KOPT-K1 (cell line): ENCODE results near the gene ARFIP1.

Experiments
- H3K27ac ChIP-seq: fragments of 200-600 bp; sonication (generic); 2 replicates; pipeline ENCODE4 v1.5.1; 2016; ENCODE audit warnings: antibody characterized with exemption, mild to moderate bottlenecking, low read depth, low read length; ENCODE audit not compliant: poor library complexity, severe bottlenecking
- H3K36me3 ChIP-seq: fragments of 200-600 bp; sonication (generic); 2 replicates; pipeline ENCODE4 v1.5.1; 2017; ENCODE audit warnings: antibody characterized with exemption, mild to moderate bottlenecking, low read length, moderate library complexity; ENCODE audit not compliant: insufficient read depth
- H3K9me3 ChIP-seq: fragments of 200-600 bp; sonication (generic); 2 replicates; pipeline ENCODE4 v1.5.1; 2017; ENCODE audit warnings: antibody characterized with exemption, low read length, mild to moderate bottlenecking; ENCODE audit not compliant: insufficient read depth, poor library complexity, severe bottlenecking

Gene ARFIP1

DNA sequence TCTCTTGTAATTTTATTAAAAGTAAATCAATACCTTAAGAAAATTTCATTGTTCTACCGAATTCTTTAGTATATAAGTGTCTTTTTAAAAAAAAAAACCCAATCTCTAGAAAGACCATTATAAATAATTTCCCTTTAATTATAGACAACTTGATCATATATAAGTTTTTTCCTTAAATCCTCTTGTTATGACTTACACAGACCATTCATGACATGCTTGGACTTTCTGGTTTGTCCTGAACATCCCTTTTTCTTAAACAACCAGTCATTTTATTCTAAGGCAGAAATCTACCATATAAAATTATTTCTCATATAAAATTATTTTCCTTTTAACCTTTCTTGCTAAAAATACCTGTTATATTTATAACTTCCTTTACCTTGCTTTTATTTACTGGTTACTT, 141.0 kb downstream of the ARFIP1 start:
- no peak overlapping the region for H3K27ac ChIP-seq
- no peaks in the 10 kb centered on the region for H3K36me3 ChIP-seq
- H3K9me3 ChIP-seq = peaks cover 32% of the 10 kb centered on the region

DNA sequence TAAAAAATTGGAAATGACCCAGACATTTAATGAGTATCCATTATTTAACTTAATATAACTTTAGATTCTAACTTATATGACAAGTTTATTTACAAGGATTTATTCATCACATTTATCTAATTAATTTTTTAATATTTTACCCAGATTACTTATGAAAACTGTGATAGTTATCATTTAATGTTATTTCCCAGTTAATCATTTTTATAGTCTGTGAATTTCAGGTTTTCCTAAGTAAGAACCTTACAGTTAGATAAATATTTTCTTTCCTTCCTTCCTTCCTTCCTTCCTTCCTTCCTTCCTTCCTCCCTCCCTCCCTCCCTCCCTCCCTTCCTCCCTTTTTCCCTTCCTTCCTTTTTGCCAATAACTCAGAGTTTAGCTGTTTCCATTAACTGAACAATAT, 141.5 kb downstream of the ARFIP1 start:
- Histone ChIP-seq H3K27ac (no peak overlapping the region), H3K9me3 (peaks cover 32% of the 10 kb centered on the region), H3K36me3 (no peaks in the 10 kb centered on the region)

DNA sequence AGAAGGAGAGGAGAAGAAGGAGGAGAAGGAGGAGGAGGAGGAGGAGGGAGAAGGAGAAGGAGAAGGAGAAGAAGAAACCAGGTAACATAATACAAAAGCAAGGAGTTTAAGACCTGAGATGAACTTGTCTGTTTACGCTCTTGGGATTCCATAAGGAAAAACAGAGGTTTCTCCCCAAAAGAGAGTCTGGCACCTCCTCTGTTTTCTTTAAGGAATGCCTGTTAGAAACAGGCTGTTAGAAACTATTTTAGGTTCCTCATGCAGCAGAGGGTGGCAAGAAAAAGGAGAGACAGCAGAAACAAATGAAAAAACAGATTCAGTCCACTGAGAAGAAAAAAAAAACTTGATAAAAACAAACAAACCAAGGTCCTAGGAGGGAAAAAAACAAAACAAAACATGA, 146.1 kb downstream of the ARFIP1 start:
- no peak overlapping the region for H3K27ac ChIP-seq
- peaks cover 8% of the 10 kb centered on the region for H3K9me3 ChIP-seq

DNA sequence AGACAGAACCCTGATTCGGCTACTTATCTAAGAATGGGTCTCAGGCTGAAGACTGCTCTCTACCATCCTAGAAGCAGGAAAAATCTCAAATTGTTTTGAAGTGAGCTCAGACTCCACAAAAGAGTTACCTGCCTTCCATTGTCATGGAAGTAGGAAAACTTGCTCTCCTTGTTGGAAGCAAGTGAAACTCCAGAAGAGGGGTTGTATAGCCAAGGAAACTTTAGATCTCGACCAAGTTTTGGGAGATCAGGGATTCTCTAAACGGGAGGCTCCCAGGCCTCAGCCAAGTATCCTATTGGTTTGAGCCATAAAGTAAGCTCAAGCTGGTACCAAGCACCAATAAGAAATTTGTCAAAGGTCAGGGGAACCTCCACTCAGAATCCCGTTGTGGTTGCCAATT, 147.2 kb downstream of the ARFIP1 start:
- no peak overlapping the region for H3K27ac ChIP-seq
- H3K9me3 ChIP-seq = no peaks in the 10 kb centered on the region
- no peaks in the 10 kb centered on the region for H3K36me3 ChIP-seq

More for the DNA sequence above, 146.1 kb downstream of the ARFIP1 start:
- H3K36me3 ChIP-seq = no peaks in the 10 kb centered on the region

DNA sequence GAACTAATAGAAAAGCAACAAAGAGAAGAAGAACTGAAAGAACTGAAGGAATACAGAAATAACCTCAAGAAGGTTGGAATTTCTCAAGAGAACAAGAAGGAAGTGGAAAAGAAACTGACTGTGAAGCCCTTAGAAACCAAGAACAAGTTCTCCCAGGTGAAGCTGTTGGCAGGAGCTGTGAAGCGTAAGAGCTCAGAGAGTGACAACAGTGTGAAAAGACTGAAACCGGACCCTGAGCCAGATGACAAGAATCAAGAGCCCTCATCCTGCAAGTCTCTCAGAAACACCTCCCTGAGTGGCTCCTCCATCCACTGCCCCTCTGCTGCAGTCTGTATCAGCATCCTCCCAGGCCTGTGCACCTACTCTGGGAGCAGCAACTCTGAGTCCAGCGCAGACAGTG, 148.0 kb downstream of the ARFIP1 start:
- no peak overlapping the region for H3K27ac ChIP-seq
- no peaks in the 10 kb centered on the region for H3K36me3 ChIP-seq
- H3K9me3 ChIP-seq = no peaks in the 10 kb centered on the region

DNA sequence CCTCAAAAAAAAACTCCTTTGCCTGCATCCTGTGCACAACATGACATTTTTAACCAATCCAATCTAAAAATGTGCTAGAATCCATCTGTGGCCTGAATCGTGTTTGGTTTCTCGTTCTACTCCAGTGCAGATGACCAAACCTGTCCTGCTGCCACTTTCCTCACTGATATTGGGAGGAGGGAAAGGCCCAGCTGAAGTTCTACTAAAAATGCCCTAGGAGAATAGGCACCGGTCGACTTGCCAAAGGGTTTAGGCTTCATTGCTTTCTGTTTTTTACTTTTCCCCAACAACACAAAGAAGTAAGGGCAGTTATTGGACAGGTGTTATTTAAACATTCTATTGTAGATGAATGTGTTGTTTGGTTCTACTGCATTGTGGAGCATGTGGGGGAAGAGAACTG, 148.5 kb downstream of the ARFIP1 start:
- H3K9me3 ChIP-seq = no peaks in the 10 kb centered on the region
- H3K27ac ChIP-seq = no peak overlapping the region

DNA sequence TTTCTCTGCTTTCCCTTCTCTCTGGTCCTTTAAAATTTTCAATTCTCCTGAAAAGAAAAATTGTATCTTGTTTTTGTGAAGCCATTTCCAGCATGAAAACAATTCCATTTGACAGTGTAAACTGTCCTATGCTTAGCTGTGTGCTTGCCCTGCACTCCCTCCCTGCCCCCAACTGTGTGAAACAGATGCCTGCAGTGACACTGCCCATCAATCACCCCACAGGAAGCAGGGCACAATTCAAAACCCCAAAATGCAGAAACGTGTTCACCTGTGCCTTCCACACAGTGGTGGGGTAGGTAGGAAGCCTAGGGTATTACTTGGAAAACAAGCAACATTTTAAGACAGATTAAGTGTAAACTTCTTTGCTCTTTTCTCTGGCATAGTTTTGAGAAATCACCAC, 150.1 kb downstream of the ARFIP1 start:
- H3K36me3 ChIP-seq = no peaks in the 10 kb centered on the region
- H3K9me3 ChIP-seq = no peaks in the 10 kb centered on the region
- no peak overlapping the region for H3K27ac ChIP-seq

More for the DNA sequence above, 148.5 kb downstream of the ARFIP1 start:
- H3K36me3 ChIP-seq = no peaks in the 10 kb centered on the region

DNA sequence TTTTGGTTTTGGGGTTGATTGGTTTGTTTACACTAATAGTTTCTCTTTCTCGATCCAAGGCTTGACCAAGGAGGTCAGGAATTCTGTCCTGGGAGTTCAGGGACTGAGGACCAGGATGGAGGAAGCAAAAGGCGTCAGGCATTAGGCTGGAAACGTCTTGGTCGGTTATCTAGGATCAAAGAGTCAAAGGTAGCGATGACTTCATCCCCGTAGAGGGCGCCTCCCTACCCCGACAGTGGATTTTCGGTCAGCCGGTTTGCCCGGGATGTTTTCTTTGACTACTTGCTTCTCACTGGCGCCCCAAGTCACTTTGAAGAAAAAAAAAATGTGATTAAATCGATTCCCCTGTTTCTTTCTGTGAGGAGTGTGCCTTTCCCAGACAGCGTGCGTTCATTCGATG, 155.4 kb downstream of the ARFIP1 start:
- no peak overlapping the region for H3K27ac ChIP-seq

DNA sequence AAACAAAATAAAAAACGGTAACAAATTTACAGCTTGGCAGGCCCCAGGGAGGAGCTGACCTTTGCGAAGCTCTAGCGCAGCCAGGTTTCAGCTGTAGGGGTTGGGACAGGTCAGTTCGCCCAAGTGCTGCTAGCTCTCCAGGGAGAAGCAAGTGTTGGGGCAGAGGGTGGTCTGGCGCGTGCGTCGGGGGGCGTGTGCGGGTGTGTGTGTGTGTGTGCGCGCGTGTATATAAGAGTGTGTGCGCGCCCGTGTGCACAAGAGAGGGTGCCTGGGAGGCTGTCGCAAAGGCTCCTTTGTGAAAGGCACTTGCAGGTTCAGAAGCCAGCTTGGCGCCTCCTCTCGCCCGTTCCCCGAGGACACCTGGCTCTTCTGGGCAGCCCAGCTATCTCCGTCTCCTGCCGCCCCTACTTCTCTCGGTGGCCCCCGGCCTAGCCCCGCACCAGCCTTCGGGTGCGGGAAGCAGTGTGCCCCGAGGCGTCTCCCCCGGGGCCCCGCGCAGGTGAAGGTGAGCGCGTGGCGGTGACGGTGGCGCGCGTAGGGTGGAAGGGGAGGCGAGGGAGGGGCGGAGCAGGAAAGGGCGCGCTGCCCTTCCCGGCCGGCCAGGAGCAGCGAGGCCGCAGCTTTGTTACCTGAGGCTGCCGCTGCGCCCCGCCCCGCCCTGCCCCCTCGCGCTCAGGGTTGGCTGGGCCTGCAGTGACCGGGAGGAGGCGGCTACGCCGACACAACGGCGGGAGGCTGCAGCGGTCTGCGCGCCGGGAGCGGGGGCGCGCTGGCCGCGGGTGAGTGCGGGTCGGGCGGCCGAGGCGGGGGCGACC, 156.1 kb downstream of the ARFIP1 start, which contains the start of gene FHDC1:
Gene FHDC1 (plus strand): TSS at position 693 of the 815 bp plus-strand sequence. CDS start 6,735 bp downstream, outside the sequence.
- Histone ChIP-seq H3K27ac (no peak within 1 kb of the TSS), H3K9me3 (peaks cover 4% of the 10 kb centered on the region), H3K36me3 (no peaks in the 10 kb centered on the region)

More for the DNA sequence above, 155.4 kb downstream of the ARFIP1 start:
- H3K36me3 ChIP-seq = no peaks in the 10 kb centered on the region
- peaks cover 4% of the 10 kb centered on the region for H3K9me3 ChIP-seq

DNA sequence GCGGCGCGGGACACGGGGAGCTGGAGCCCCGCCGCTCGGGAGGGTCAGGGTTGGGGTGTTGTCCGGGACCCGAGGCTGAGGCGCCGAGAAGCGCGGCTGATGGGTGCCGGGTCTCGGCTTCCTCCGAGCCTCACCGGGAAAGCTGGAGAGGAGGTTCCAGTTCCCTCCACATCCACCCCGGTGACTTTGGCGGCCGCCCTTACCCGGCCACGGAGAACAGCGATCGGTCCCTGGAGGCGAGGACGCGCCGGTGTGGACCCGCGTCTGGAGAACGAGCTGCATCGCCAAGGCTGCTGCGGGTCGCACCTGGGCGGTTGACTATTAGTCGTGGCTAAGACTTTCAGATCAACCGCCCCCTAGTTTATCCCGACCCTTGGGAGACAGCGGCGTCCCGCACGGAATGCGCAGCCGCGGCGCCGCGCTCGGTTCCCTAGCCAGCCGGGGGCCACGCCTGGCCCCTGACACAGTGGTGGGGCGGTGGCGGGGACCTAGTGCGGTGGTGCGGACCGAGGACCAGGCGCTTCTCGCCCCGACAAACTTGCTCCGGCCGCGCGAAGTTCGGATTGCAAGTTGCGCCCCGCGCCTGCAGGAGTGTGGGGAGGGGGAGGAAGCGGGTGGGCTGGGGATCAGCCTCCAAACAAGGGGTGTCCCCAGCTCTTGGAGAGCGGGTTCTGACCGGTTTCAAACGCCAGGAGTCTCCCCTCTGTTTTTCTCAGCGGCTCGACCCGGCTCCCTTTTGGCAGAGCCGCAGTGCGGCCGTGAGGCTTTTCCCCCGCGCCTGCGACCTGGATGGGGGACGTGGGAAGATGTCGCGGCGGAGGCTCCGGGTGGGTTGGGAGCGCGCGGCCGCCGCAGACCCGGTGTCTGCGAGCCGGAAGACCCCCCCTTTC, 156.9 kb downstream of the ARFIP1 start:
- Histone ChIP-seq H3K36me3 (no peaks in the 10 kb centered on the region), H3K27ac (no peak overlapping the region)

DNA sequence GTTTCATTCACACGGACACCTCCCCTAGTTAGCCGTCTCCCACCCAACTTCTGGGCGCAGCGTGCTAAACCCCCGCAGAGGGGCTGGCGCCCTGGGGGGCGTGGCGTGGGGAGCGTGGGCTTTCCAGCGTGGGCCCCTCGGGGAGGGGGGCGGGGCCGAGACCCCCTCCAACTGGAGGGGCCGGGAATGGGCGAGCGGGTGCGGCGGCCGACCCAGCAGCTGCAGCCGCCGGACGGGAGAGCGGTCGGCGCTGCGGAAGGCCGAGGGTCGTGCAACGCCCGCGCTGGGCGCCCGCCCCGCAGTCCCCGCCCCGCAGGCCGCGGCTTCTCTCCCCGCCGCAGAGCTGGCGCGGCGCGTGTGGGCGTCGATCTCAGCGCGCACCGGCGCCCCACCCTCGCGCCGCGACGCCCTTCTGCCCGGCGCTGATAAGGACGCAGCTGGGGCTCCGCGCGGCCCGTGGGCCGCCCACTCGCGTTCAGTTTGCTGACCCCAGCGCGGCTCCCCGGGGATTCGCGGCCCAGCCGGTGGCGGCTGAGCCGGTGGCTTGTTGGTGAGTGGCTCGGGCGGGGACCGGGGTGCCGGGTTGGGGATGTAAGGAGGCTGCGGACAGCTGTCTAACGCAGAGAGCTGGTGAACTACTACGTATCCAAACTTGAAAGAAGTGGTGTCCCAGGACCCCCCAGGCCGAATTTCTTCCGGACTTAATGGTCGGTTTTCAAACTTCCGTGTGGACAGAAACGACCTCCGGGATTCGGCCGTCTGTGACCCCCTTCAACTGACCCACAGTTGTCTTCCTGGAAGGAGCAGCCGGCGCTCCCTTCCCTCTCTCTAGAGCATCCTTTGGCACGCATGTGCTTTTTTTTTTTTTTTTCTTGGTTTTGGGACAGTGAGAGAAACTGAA, 157.8 kb downstream of the ARFIP1 start:
- Histone ChIP-seq H3K27ac (no peak overlapping the region), H3K36me3 (no peaks in the 10 kb centered on the region), H3K9me3 (peaks cover 4% of the 10 kb centered on the region)

More for the DNA sequence above, 156.9 kb downstream of the ARFIP1 start:
- H3K9me3 ChIP-seq = peaks cover 4% of the 10 kb centered on the region

DNA sequence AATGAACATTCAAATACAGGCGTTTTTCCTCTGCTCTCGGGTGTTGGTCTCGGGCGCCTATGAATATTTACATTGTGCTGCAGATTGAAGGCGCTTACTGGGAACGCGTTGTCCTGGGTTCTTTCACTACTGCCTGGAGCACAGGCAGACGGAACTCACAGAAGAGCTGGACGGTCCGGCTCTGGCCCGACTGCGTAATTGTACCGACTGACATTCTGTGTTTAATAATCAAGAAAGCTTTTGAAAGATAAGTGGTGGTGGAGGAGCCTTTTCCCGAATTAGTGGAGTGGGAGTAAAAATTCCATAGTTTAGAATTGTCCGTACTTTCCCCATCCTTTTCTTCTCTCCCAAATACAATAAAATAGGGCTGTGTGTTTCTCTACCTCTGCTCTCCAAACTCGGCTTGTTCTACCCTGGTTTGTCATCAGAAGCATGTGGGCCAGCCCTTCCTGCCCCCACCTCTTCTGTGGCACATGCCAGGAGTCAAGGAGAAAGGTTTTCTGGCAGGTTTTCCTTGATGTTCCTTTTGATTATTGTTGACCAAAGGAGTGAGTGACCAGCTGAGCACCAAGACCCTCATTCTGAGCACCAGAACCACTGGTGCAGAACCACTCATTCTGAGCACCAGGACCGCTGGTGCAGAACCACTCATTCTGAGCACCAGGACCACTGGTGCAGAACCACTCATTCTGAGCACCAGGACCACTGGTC, 158.6 kb downstream of the ARFIP1 start:
- Histone ChIP-seq H3K36me3 (no peaks in the 10 kb centered on the region), H3K27ac (no peak overlapping the region), H3K9me3 (peaks cover 4% of the 10 kb centered on the region)

DNA sequence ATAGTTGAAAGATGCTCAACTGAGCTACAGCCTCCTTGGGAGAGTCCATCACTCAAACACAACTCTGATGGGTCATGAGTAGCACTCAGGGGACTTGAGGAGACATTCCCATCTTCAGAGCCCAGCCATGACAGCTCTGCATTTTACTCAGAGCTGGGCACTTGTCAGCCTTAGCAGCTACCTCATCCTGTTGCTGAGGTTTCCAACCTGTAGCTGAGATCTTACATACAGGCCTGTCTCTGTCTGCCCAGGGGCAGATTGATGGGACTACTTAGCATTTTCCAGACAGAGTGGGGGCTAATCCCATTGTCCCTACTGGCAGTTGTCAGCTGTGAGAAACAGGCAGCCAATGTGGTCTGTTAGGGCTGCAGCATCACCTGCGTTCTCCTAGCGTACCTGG, 159.9 kb downstream of the ARFIP1 start:
- H3K36me3 ChIP-seq = no peaks in the 10 kb centered on the region
- H3K27ac ChIP-seq = no peak overlapping the region
- H3K9me3 ChIP-seq = peaks cover 4% of the 10 kb centered on the region

DNA sequence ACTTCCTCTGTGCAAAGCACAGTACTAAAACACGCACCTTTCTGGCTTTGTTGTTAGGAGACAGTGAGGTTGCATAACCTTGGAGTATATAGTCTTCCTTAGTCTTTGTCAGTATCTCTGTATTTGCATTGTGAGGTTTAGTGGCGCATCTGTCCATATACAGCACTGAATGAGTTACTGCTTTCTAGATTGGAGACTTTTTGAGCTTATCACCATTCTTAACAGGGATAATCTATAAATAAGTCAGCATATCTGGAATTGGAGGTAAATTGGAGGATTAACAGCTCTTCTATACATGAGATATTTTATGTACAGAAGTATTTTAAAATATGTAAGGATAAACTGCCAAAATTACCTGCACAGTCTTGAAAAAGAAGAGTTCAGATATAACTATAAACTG, 160.7 kb downstream of the ARFIP1 start:
- H3K27ac ChIP-seq = no peak overlapping the region
- no peaks in the 10 kb centered on the region for H3K36me3 ChIP-seq
- peaks cover 4% of the 10 kb centered on the region for H3K9me3 ChIP-seq
